OCI-LY1 (cell line): Measurements from ENCODE around the gene KCNN3.

ENCODE experiments used
- H2AFZ ChIP-seq: fragments of 200-600 bp; sonication (generic), shearing (Covaris generic); 2 replicates; pipeline ENCODE4 v1.6.0; 2014; ENCODE audit warnings: antibody characterized with exemption, mild to moderate bottlenecking, low read length
- H3F3A ChIP-seq: fragments of 200-600 bp; sonication (generic), shearing (Covaris generic); 2 replicates; pipeline ENCODE4 v1.6.0; 2014; ENCODE audit warnings: mild to moderate bottlenecking, antibody characterized with exemption, low read length, moderate library complexity; ENCODE audit not compliant: insufficient read depth
- H3K27ac ChIP-seq: fragments of 200-600 bp; sonication (generic); 2 replicates; pipeline ENCODE4 v1.5.1; 2014; ENCODE audit warnings: low read length, mixed run types, mild to moderate bottlenecking, low read depth; ENCODE audit not compliant: poor library complexity, severe bottlenecking
- H3K27me3 ChIP-seq: fragments of 200-600 bp; sonication (generic); 2 replicates; pipeline ENCODE4 v1.6.0; 2014; ENCODE audit warnings: antibody characterized with exemption, mild to moderate bottlenecking, low read length, moderate library complexity; ENCODE audit not compliant: insufficient read depth
- H3K36me3 ChIP-seq: fragments of 200-600 bp; sonication (generic); 2 replicates; pipeline ENCODE4 v1.6.1; 2014; ENCODE audit warnings: mild to moderate bottlenecking, antibody characterized with exemption, low read length, moderate library complexity, mixed read lengths; ENCODE audit not compliant: insufficient read depth
- H3K4me1 ChIP-seq: fragments of 200-600 bp; sonication (generic); 2 replicates; pipeline ENCODE4 v1.5.1; 2014; ENCODE audit warnings: mild to moderate bottlenecking, low read length, moderate library complexity; ENCODE audit not compliant: insufficient read depth, severe bottlenecking
- H3K4me2 ChIP-seq: fragments of 200-600 bp; sonication (generic), shearing (Covaris generic); 2 replicates; pipeline ENCODE4 v1.6.1; 2014; ENCODE audit warnings: low read length
- H3K4me3 ChIP-seq: fragments of 200-600 bp; sonication (generic); 2 replicates; pipeline ENCODE4 v1.5.1; 2014; ENCODE audit warnings: low read length, low read depth, mild to moderate bottlenecking, mixed read lengths; ENCODE audit not compliant: poor library complexity, severe bottlenecking
- H3K79me2 ChIP-seq: fragments of 200-600 bp; shearing (Covaris generic); 2 replicates; pipeline ENCODE4 v1.6.1; 2016; ENCODE audit warnings: mixed run types, low read length, mixed read lengths; ENCODE audit not compliant: insufficient read depth
- H3K9ac ChIP-seq: fragments of 200-600 bp; sonication (generic), shearing (Covaris generic); 2 replicates; pipeline ENCODE4 v1.6.1; 2014; ENCODE audit warnings: mild to moderate bottlenecking, low read length, mixed read lengths
- H3K9me2 ChIP-seq: fragments of 200-600 bp; sonication (generic), shearing (Covaris generic); 2 replicates; pipeline ENCODE4 v1.6.1; 2014; ENCODE audit warnings: low read depth, mild to moderate bottlenecking, low read length, mixed read lengths
- H3K9me3 ChIP-seq: fragments of 200-600 bp; shearing (Covaris generic); 2 replicates; pipeline ENCODE4 v1.6.1; 2014; ENCODE audit warnings: low read length, mixed read lengths
- H4K20me1 ChIP-seq: fragments of 200-600 bp; sonication (generic), shearing (Covaris generic); 2 replicates; pipeline ENCODE4 v1.6.0; 2016; ENCODE audit warnings: mild to moderate bottlenecking, low read length; ENCODE audit not compliant: insufficient read depth
- EZH2 ChIP-seq: fragments of 200-600 bp; sonication (generic), shearing (Covaris generic); IDR thresholded peaks from 2 replicates; pipeline ENCODE4 v1.8.0; 2017; ENCODE audit warnings: borderline replicate concordance, mixed run types, mild to moderate bottlenecking, antibody characterized with exemption, low read length, moderate library complexity, mixed read lengths
- TF ChIP-seq, protein P1 (sequence below): fragments of 200-600 bp; sonication (generic), shearing (Covaris generic); IDR thresholded peaks from 2 replicates; pipeline ENCODE4 v1.5.1; 2017; ENCODE audit warnings: mild to moderate bottlenecking, antibody characterized with exemption, low read length, moderate library complexity, mixed read lengths

KCNN3 gene

DNA sequence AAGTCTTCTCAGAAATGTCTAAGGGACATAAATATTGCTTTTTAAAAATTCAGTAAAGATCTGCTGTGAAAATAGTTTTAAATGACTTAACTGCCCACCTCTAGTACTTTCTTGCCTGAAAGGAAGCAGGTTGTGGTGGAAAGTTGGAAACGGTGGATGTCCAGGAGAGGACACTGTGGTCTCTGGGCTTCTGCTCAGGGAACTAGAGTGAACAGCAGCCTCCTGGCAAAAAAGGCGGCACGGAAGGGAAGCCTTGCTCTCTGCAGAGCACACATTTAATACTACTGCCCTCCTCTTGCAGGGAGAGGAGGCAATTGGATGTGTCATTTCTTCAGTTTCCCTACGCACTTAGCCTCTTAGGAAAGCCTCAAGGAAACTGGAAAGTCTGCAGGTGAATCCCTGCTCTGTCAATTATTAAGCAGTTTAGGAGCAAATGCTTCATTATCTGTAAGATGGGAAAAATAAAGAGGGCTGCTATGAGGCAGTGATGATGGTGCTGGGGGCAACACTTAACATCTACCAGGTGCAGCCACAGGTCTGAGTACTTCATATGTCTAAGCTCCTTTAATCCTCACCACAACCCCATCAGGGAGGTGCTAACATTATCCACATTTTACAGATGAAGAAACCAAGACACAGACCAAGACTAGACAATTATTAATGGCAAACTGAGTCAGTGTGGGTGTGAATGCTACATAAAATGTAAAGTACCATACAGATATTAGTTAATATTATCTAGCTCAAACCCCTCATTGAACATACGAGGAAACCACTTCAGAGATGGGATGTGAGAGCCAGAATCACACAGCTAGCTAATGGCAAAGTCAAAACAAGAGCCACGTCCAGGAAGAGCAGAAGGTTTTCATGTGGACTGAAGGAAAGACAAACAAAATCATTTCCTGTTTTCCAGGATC, 153.2 kb downstream of the KCNN3 start:
- Histone ChIP-seq H2AFZ (no peak overlapping the region), H3K4me1 (peaks cover 3% of the 10 kb centered on the region), H3K9me2 (no peaks in the 10 kb centered on the region), H3F3A (peaks cover 7% of the 10 kb centered on the region; the same call in 1 of the 2 replicates), H3K4me3 (no peak overlapping the region), H3K27me3 (no peaks in the 10 kb centered on the region), H3K79me2 (no peaks in the 10 kb centered on the region), H3K9ac (no peak overlapping the region), H4K20me1 (no peaks in the 10 kb centered on the region), H3K27ac (peak overlapping the region; percentile 19), H3K36me3 (peaks cover 50% of the 10 kb centered on the region), H3K4me2 (no peak overlapping the region), H3K9me3 (no peaks in the 10 kb centered on the region)
- TF ChIP-seq EZH2: no peak
- TF ChIP-seq, protein P1, sequence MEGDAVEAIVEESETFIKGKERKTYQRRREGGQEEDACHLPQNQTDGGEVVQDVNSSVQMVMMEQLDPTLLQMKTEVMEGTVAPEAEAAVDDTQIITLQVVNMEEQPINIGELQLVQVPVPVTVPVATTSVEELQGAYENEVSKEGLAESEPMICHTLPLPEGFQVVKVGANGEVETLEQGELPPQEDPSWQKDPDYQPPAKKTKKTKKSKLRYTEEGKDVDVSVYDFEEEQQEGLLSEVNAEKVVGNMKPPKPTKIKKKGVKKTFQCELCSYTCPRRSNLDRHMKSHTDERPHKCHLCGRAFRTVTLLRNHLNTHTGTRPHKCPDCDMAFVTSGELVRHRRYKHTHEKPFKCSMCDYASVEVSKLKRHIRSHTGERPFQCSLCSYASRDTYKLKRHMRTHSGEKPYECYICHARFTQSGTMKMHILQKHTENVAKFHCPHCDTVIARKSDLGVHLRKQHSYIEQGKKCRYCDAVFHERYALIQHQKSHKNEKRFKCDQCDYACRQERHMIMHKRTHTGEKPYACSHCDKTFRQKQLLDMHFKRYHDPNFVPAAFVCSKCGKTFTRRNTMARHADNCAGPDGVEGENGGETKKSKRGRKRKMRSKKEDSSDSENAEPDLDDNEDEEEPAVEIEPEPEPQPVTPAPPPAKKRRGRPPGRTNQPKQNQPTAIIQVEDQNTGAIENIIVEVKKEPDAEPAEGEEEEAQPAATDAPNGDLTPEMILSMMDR: no peak

DNA sequence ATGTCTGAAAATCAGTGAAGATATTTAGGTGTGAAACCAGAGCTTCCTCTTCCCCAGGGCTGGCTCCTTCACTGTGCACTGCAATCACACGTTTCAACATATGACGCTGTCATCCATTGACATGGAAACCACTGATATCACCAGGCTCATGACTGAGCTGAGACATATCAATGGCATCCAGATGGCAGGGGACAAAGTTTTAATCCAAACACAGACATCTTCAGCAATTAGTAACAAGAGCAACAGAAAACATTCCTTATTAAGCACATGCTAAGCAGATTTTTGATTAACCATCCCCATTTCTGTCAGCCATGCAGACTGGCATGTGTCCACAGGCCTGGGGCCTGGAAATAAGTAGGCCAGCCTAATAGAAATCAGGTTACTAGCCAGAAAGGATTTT, 154.1 kb downstream of the KCNN3 start:
- Histone ChIP-seq H3K4me2 (no peak overlapping the region), H3K27me3 (no peaks in the 10 kb centered on the region), H3K9me3 (no peaks in the 10 kb centered on the region), H4K20me1 (no peaks in the 10 kb centered on the region), H3K27ac (peak overlapping the region; percentile 19), H3K79me2 (no peaks in the 10 kb centered on the region), H3K9ac (no peak overlapping the region), H3K4me3 (no peak overlapping the region), H3K4me1 (no peaks in the 10 kb centered on the region), H2AFZ (no peak overlapping the region), H3K9me2 (no peaks in the 10 kb centered on the region), H3K36me3 (peaks cover 50% of the 10 kb centered on the region), H3F3A (peaks cover 7% of the 10 kb centered on the region; the same call in 1 of the 2 replicates)
- no peak for TF ChIP-seq EZH2
- TF ChIP-seq, protein P1: no peak

DNA sequence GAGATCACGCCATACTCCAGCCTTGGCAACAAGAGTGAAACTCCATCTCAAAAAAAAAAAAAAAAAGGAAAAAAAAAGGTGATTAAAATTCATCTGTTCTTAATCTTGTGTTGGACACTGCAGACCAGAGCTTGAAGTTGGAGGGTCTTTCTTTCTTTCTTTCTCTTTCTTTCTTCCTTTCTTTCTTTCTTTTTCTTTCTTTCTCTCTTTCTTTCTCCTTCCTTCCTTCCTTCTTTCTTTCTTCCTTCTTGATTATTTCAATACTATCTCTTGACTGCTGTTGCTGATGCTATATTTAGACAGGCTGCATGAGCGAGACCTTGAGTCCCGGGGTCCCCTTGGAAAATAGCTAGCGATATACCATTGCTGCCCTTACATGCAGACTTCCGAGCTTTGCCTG, 154.7 kb downstream of the KCNN3 start:
- H3K27me3 ChIP-seq: no peaks in the 10 kb centered on the region
- H3F3A ChIP-seq: peaks cover 7% of the 10 kb centered on the region; the same call in 1 of the 2 replicates

More for the DNA sequence above, 154.7 kb downstream of the KCNN3 start:
- Histone ChIP-seq H3K27ac (peak overlapping the region; percentile 19), H3K9me2 (no peaks in the 10 kb centered on the region), H3K9ac (no peak overlapping the region), H3K4me3 (no peak overlapping the region), H3K36me3 (peaks cover 52% of the 10 kb centered on the region), H2AFZ (no peak overlapping the region), H3K4me1 (no peaks in the 10 kb centered on the region), H4K20me1 (no peaks in the 10 kb centered on the region), H3K4me2 (no peak overlapping the region), H3K79me2 (no peaks in the 10 kb centered on the region), H3K9me3 (no peaks in the 10 kb centered on the region)
- TF ChIP-seq, protein P1: no peak
- TF ChIP-seq EZH2: no peak
